DMS79 (cell line): ENCODE results near the gene NOP58.
"Not testable (repeated sequence)": the region's sequence is repeated elsewhere in the genome, so short reads cannot be mapped to it uniquely, and the experiment has no call there.

Experiments
- DNase-seq: peaks from one replicate; lab custom pipeline; 2025; lab: John Stamatoyannopoulos, UW

The NOP58 gene

GRCh38 chr2:202306034-202306433, 40.5 kb downstream of the NOP58 start:
- no peak for DNase-seq

DNA sequence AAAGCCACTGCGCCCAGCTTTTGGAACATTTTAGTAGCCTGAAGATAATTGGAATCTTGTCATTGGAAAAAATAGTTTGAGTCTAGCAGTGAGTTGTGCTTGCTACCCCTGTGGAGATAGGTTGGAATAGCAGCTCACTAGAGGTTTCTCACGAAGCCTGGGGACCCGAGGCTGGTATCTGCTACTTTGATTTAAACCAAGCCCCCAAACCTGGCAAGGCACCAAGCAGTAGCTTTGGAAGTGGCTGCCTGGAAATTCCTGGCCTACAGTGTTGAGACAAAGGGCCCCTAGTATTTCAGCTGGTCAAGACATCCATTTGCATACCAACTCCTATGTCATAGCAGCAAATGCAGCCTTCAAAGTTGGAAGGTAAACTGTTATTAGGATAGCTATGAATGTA, 42.1 kb downstream of the NOP58 start:
- no peak for DNase-seq

DNA sequence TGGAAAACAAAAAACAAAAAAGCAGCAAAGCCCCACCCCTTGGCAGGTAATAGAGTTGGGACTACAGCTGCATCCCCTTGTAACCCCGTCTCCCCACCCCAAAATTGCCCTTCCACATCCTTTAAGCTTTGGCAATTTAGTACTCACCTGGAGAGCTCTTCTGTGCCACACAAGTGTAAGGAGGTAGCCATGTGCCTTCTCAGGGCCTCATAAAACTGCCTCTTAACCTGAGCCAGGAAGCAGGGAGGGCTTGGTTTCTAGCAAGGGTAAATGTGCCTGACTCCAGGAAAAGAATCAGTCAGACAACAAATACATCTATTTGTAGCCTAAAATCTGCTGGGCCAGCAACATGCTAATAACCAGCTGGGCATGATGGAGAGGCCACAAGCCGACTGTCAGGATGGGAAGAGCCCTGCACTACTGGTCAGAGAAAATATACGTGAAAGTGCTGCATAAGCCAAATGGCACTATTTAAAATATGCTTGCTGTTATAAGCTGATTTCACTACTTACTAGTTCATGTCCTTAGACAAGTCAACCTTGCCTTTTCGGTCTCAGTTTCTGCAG, 46.3 kb downstream of the NOP58 start:
- peak; percentile 94 for DNase-seq

DNA sequence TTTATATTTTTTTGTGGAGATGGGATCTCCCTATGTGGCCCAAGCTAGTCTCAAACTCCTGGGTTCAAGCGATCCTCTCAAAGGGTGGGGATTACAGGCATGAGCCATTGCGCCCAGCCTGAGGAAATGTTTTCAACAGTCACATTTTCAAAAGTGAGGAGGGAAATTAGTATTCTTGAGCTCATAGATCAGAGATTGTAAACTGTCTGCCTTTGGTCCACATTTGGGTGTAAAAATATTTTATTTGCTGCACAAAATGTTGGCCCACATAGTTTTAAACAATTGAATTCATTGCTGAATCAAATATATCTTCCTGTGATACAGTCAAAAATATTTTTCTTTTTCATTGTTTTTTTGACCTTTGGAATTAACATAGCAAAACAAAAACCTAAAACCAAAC, 48.6 kb downstream of the NOP58 start:
- DNase-seq, result no peak

DNA sequence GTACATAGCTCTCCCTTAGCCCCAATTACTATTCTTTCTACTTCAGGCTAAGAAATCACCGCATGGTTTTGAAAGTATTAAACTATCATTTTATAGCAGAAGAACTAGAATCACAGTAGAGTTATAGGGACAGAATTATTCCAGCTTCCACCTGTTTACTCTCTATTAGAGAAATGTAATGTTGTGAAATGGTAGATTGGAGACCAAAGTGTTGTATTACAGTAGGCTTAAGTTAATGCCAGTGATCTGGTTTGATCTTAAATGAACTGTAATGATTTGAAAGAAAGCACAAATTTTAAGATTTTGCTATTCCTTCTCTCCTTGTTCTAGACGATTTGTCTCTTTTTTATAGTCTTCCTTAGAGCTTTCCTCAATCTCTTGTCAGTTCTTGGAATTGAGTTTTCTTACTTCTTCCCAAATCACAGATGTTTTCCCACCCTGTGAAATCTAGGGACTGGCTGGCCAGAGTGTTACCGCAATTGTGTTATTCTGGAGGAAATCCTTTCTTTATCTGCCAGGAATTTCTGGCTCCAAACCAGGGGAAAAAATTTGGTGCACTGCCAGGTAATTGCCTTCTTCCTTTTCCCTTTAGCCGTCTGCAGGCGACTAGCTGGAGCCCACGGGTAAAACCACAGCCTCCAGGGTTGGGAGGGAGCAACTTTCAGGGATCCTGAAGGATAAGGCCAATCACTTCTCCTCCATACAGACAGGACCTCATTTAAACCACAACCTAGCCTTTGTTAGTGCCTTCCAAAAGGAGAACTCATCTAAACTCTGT, 51.7 kb downstream of the NOP58 start:
- DNase-seq, result peak; percentile 36

DNA sequence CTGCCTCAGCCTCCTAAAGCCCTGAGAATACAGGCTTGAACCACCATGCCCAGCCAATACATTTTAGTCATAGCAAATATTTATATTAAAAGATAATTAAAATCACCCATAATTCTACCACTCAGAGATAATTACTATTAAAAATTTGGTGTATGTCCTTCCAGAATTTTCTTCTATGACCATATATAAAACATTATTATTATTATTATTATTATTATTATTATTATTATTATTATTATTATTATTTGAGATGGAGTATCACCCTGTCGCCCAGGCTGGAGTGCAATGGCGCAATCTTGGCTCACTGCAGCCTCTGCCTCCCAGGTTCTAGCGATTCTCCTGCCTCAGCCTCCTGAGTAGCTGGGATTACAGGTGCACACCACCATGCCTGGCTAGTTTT, 54.8 kb downstream of the NOP58 start:
- not testable (repeated sequence) for DNase-seq

GRCh38 chr2:202322435-202322834, 56.9 kb downstream of the NOP58 start:
- DNase-seq, result no peak

DNA sequence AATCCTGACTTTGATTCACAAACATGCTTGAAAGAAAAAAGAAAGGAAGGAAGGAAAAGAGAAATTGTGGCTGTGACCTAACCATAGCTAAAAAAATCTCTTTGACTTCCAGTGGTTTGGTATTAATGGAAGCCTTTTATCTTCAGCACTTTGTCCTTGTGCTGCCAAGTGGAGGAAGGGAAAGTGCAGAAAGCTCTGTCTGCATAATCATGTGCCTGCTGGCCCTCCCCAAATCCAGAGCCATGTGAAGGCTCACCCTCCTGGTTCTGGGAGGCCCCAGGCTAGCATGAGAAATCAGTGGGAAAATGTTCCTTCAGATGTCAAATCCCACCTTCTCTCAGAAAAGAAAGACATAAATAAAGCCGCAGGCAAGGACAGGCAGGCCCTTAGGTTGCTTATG, 62.3 kb downstream of the NOP58 start:
- DNase-seq, result no peak

DNA sequence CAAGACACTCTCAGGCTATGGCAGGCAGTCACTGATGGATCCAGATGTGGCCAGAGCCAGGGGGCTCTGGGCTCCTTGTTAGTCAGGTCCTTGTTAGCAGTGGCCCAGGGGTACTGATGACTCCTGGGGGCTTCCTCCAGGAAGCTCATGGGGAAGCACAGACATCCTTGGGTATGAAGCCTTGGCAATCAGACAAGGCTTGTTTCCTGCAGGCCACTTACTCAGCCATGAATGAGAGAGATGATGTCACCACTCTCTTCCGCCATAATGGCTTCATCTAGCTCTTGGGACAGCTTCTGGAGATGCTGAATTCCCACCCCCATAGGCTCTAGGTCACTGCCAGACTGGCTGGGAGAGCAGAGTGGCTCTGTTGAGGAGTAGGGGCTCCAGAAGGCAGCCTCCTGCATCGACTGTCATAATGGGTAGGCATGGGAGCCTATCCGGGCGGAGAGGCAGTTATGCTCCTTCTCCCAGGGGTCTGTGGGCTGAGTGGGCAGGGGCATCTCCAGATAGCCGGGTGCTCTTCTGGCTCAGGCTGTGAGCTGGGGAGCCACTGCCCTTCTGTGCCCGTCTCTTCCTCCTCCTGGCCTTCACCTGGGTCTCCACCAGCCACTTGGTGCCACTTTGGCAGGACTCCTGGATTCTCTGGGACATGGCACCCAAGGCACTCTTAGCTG, 70.4 kb downstream of the NOP58 start:
- peak; percentile 44 for DNase-seq

- DNase-seq, result peak; percentile 17
Measured at GRCh38 chr2:202337151-202337550, 71.6 kb downstream of the NOP58 start.

- no peak for DNase-seq
Measured at GRCh38 chr2:202337706-202338346, 72.3 kb downstream of the NOP58 start.

DNA sequence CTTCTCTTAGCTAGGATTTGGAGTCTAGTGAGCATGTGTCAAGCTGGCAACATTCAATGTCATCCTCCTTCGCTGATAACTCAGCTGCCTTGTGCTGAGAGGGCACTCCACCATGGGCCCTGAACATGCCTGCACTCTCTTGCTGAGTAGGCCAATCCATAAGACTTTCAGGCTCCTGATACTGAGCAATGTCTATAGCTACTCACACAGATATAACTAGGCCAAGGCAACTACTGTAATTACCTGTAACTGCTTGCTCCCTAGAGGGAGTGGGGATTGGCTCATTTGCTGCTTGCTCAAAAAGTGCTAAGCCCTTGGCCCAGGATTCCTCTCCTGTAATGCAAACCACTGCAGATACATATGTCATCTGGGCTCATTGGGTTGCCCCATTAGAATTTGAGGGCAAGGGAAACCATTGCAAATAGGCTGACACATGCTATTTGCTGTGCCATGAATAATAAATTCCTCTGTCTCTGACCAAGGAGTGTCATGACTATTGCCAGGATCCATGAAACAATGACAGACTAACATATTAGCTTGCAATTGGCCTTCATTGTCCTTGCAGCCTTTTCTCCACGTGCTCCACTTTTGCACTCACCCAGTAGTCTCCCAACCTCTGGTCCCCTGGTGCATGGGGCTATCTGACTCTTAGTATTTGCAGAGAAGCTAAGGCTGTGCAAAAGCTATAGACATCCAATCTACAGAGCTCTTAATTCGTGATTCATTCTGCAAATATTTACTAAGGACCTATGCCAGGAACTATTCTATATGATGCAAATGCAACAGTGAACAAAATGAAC, 73.7 kb downstream of the NOP58 start:
- DNase-seq, result no peak

- no peak for DNase-seq
Measured at GRCh38 chr2:202344178-202344577, 78.6 kb downstream of the NOP58 start.

DNA sequence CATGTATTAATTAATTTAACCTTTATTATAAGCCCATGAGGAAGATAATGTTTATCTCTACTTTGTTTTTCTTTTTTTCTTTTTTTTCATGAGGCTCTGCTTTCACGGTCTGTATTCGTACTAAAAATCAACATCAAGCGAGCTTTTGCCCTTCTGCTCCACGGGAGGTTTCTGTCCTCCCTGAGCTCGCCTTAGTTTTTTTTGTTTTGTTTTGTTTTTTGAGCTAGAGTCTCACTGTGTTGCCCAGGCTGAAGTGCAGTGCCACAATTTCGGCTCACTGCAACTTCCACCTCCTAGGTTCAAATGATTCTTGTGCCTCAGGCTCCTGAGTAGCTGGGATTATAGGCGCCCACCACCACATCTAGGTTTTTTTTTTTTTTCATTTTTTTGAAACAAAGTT, 80.6 kb downstream of the NOP58 start:
- no peak for DNase-seq
